Endometrial microvascular endothelial cells (primary cell): Measurements from ENCODE around the gene FGF12. TPM values are rescaled to one million over a fixed set of nuclear protein-coding genes. Genes with fewer than 3 reads are reported as not detected.

Source experiments
- in situ Hi-C: cut with HindIII; loops from 2 replicates; pipeline ENCODE4 v1.10.0; 2017; ENCODE audit warnings: low sequenced_read_pairs, low pct_unique_long_range_greater_than_20kb; ENCODE audit errors: inconsistent ontology term
- total RNA-seq: library from RNA; depleted of rRNA; stranded (reverse); fragments of >200 nt; gene quantifications from one replicate; pipeline ENCODE4 v1.2.3, GENCODE V29; 2015; ENCODE audit errors: inconsistent ontology term

FGF12 gene
- total RNA-seq, 1 donor from 2014 or later: 3.1 TPM

DNA sequence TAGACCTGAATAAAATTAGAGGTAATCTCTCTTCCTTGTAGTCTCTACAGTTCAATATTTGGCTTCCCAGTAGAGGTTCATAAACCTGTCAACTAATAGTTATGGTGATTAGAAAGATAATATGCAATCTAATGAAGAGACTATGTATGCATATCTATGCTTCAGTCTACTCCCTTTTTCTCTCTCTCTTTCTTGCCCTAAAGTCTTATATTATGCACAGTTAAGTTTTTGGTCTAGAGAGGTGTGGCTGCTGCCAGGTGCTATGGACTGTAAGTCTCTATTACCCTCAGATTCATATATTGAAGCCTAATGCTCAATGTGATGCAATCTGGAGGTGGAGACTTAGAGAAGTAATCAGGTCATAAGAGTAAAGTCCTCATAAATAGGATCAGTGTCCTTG lies 413.7 kb downstream of the FGF12 start:
- in situ Hi-C loops: no loop called here

GRCh38 chr3:192307631-192308030 lies 419.7 kb downstream of the FGF12 start:
- in situ Hi-C loops: no loop called here

DNA sequence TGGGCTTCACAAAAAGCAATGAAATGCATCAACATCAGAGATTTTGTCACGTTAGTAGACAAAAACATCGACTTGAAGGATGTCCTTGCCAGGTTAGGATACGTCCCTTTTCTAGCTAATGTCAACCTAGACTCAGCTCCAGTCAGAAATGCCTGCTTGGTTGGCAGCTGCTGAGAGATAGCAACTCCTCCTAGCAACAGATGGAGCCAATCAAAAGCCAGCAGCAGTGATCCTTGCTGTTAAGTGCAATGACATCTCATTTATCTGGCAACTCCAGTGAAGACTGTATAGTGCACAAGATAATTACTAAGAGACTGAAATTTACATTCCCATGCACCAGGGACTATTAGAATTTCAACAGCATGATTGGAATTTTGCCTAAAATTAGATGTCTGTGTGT lies 424.1 kb downstream of the FGF12 start:
- in situ Hi-C loops: no loop called here

DNA sequence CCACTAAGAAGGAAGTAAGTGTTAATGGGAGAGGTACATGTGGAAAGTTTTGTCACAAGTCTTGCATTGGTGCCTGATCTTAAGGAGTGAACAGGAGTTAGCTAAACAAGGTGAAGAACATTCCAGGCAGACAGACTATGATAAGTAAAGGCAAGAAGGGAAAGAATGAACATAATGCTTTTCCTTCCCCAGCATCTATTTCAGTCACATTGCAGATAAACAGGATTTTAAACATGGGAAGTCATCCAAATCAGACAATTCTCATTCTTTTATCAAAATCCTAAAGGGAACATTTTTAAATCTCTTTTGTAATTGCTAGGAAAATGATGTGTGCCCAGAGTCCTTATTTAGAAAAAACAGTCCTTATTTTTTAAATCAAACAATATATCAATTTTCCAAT lies 424.6 kb downstream of the FGF12 start:
- in situ Hi-C loops: no loop called here

DNA sequence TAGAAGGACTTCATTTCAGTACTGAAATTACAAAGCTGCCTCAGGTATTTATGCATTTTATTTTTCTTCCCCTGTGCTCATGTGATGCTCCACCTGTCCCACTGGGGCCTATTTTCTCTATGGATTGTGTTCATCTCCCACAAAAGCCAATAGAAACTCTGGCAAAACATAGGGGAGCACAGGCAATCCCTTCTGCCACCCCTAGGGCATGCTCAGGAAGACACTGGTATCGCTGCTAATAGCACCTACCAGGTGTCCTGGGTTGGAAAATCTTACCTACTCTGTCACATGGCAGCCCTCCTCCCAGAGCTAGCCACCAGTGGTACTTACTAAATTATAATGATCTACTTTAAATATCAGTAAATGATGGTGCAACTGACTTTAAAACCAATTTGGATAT lies 427.4 kb downstream of the FGF12 start:
- in situ Hi-C loops: no loop called here

DNA sequence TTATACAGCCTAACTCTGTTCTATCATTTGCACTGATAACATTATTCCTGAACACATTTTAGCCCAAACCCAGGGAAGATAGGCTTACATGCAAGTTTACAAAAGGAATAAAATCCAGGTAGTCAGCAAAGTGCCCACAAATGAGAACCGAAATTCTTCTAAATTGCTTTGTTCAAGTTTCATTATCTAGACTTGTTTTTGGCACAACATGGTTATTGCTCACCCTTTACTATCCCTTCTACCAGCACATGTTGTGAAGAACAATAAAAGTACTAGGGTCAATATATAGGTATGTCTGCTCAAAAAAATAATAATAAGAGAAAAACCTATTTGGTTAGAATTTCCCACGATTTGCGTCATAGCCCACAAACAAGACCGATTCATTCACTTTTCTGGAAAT lies 430.5 kb downstream of the FGF12 start:
- in situ Hi-C loops: no loop called here

DNA sequence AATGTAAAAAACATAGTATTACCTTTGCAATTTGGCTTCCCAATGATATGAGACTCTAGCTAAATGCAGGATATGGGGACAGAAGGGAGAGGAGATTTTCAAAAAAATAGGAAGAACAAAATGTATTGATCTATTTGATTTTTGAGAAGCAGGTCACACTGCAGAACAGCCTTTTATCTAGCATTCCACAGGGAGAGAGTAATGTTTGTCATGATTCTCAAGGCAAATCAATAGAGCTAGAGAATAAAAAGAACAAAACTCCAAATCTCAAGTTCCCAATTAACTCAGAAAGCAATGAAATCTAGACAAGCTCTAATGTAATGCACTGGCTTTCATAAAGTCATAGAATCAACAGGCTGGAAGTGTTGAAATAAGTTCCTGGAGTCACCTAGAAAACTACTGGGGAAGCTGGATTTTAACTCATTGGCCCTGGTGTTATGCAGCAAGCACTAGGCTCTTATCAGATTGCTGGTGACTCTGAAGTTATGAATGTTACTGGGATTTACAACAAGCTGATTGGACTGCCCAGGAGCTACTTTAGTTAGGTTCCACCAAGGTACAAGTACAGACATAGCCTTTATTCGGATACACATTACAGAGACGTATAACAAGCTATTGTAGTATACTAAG lies 442.8 kb downstream of the FGF12 start:
- in situ Hi-C loops: no loop called here

DNA sequence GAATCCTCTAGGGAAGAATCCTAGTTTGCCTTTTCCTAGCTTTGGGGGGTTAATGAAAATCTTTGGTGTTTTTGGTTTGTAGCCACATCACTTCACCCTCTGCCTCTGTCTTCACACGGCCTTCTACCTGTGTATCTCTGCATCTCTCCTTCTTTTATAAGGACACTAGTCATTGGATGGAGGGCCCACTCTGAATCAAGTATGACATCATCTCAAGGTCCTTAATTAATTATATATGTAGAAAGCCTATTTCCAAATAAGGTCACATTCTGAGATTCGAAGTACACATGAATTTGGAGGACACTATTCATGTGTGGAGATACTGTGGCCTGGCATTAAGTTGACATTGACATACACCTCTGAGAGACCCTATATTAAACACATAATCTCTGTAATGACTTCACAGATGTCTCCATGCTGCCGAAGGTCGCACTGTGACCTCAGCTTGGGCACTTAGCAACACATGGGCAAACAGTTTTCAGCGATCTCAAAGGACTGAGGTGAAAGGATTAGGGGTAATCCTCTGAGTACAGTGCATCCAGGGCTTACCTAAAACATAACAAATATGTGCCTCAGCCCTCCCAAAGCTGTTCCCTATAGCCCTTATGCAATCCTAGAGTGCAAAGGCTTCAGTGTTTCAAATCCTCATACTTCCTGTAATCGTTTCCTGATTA lies 446.0 kb downstream of the FGF12 start:
- in situ Hi-C loops: no loop called here

DNA sequence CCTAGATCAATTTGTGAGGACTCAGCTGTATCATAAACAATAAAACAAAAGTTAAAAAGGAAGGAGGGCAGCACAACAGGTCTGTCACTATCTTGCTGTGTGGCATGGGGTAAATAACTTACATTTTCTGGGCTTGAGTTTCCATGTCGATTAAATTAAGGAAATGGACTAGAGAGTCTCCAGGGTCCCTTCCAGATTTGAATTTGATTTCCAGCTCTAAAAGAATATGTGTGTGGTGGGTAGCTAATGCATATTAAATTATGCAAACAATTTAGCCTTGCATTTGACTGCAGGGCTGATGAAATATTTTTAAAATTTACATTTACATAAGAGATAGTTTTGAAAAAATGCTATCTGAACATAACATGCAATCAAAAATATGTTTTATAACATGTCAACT lies 447.7 kb downstream of the FGF12 start:
- in situ Hi-C loops: no loop called here

GRCh38 chr3:192277477-192277876 lies 449.9 kb downstream of the FGF12 start:
- in situ Hi-C loops: no loop called here

DNA sequence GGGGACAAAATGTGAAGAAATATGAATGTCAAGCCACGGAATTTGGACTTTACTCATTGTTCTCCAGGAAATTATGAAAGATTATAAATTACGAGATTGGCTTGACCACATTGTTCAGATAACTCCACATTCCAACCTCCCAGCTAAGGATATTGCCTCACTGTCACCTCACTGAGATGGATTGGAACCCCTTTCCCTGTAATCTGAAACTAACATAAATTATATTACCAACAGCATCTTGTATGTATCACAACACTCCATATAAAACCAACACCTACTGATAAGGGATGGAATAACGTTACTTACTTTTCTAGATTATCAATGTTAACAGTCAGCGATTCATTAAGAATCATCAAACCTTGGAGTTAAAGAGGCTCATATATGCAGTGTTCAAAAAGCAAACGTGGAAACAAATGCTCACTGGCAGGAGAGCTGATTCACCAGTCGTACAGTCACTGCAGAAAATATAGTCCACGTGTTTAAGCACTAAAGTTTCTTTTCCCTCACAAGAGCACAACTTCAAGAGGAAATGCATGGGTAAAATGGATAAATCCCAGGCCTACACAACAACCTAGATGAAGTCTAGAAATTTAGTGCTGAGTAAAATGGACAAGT lies 451.5 kb downstream of the FGF12 start:
- in situ Hi-C loops: no loop called here

DNA sequence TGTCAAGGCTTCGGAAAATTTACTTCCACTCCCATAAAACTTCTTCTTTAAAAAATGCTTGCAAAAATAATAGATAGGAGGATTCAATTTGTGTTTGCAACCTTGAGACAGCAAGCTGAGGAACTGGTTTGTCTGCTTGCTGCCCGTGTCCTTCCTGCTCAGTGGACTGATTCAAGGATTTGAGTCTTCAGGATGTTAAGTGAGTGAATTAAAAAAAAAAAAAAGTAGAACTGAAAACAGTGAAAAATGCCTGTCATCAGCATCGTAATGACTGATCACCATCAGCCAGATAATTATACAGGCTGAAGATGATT lies 453.7 kb downstream of the FGF12 start:
- in situ Hi-C loops: no loop called here

DNA sequence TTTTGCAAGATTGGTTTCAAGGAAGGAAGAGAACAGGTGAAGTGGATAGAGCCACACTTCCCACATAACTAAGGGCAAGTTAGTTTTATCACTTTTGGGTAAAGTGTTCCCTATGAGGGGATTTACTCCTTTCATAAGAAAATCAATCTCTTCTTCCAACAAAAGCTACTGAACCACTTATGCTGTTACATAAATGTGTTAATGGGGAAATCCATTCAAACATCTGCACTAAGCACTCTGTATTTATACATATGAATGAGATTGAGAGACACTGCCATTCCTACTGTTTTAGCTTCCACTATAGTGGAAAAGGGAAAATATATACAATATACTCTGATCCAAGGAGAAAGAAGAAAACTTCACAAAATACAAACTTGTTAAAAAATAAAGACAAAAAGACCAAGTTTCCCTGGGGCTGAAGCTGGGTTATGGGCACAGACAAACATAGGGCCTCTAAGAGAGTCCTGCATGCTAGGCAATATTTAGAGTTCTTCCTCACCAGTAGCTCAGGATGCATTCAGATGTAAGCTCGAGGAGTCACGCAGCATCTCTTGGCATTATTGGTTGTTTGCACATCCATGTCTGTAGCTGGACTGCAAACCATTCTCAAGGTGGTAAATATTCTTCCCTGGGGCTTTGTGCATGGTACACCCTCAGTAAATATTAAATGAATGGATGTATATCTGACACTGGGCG lies 454.2 kb downstream of the FGF12 start:
- in situ Hi-C loops: no loop called here

DNA sequence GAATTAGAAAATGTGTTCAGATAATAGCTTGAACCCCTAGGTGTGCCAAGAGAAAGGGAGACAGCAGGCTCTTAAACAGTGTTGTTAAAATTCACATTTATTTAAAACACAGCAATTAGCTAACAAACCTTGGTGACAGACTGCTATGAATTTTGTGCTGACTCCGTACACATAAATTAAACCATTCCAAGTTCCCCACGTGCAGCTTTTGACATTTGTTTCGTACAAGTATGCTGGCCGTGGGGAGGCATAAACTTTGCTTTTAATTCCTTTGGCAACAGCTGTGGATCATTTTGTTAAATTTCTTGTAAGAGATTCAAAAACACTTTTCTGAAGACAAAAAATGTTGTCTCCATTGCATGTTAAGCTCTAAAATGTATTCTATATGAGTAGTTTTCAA lies 465.3 kb downstream of the FGF12 start:
- in situ Hi-C loops: no loop called here

DNA sequence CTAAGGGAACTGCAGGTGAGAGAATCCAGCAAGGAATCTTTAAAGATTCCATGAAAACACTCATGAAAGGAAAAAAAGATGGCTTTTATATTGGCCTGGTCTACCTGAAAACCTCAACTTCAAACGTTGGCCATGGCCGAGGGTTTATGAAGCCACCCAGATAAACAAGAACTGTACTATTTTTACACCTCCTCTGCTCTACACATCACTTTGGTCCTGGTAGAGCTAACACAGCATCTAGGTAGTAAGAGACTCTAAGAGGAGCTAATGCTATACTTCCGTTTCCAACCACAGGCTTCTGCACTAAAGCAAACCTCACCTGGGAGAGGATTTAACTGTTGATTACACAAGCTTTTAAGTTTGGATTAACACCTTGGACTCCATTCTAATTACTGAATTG lies 466.2 kb downstream of the FGF12 start:
- in situ Hi-C loops: no loop called here

GRCh38 chr3:192260116-192261010 lies 467.0 kb downstream of the FGF12 start:
- in situ Hi-C loops: no loop called here

GRCh38 chr3:192259661-192260060 lies 467.7 kb downstream of the FGF12 start:
- in situ Hi-C loops: no loop called here

DNA sequence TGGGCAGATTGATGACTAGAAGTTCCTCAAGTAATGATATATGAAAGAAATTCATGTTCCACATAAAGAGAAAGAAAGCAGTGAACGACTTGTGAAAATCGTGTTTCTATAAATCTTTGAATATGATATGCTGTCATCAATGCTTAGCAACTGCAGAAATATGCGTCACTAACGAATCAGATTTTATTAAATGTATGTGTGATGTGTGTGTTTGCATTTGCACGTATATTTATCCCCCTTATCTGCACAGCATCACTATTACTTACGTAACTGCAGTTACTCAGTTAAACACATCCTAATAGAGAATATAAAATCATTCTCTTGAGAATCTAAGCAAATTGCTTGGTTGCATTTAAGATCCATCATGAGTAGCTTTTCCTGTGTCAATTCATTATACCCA lies 468.6 kb downstream of the FGF12 start:
- in situ Hi-C loops: no loop called here

DNA sequence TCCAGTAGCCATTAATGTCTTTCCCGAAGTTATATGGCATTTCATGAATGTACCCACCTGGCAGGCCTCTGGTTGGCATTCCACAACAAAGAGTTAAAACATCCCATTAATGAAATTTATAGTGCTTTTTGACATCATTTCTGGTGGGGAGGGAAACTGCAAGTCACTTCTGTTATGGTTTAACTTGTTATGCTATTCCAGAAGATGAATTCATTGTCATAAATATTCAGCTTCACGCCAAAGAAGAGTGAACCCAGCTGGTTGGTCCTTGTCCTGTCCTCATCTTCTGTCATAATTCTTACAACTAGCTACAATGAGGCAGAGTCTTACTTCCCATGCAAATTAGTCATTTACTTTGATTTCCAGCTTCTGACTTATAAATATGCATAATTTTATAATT lies 471.5 kb downstream of the FGF12 start:
- in situ Hi-C loops: no loop called here
